ENCODE data around the gene NDFIP1. TPM values are rescaled to one million over a fixed set of nuclear protein-coding genes. Genes with fewer than 3 reads are reported as not detected.
A peak's percentile ranks its signal among the peaks of the same experiment; 100 is the strongest.

NDFIP1 gene
- total and polyA plus RNA-seq, 10 donors = 14.2 to 111 (median 72.6) TPM

GRCh38 chr5:142132916-142133315 lies 24.3 kb downstream of the NDFIP1 start:
- intact Hi-C loops (cut with DNase I; ENCODE audit: low total_unique reads) = no loop called here

GRCh38 chr5:142133330-142134206 lies 25.0 kb downstream of the NDFIP1 start:
- intact Hi-C loops (cut with DNase I; ENCODE audit: low total_unique reads) = no loop called here
- no peaks in the 10 kb centered on the region for H3K9me3 ChIP-seq
- peaks cover under 1 to 77% (median 26%) of the 10 kb centered on the region in 6 donors for H3K4me1 ChIP-seq
- TF ChIP-seq CTCF (IDR thresholded peaks at IDR 0.05 in 8 of 11, conservative IDR thresholded peaks at IDR 0.05 in 3 of 11) (no peak), POLR2A (IDR thresholded peaks at IDR 0.05) (no peak), POLR2AphosphoS5 (IDR thresholded peaks at IDR 0.05) (no peak)
- H3K27me3 ChIP-seq (replicated peaks in 1 of 7) = no peaks in the 10 kb centered on the region
- peak overlapping the region in 6 of 8 donors; percentile 9 to 59 (median 40) for H3K27ac ChIP-seq
- no peak for DNase-seq
- 64 to 92% (median 90%) methylated on average over 2 to 3 of the region's 3 CpGs for WGBS, 5 donors
- H3K36me3 ChIP-seq = peaks cover 0 to 71% (median 34%) of the 10 kb centered on the region in 6 donors
- no peak overlapping the region for H3K4me3 ChIP-seq

More at GRCh38 chr5:142132916-142133315, 24.3 kb downstream of the NDFIP1 start:
- 98 to 100% (median 98%) methylated on average over 3 of the region's 3 CpGs for WGBS, 5 donors
- peak overlapping the region in 3 of 8 donors; percentile 10 to 59 (median 59) for H3K27ac ChIP-seq
- TF ChIP-seq POLR2A (IDR thresholded peaks at IDR 0.05) (no peak), CTCF (IDR thresholded peaks at IDR 0.05 in 8 of 11, conservative IDR thresholded peaks at IDR 0.05 in 3 of 11) (no peak), POLR2AphosphoS5 (IDR thresholded peaks at IDR 0.05) (no peak)
- DNase-seq = no peak
- H3K36me3 ChIP-seq = peaks cover 0 to 64% (median 28%) of the 10 kb centered on the region in 6 donors
- H3K9me3 ChIP-seq = no peaks in the 10 kb centered on the region
- peaks cover 4 to 84% (median 32%) of the 10 kb centered on the region in 6 donors for H3K4me1 ChIP-seq
- no peak overlapping the region for H3K4me3 ChIP-seq
- H3K27me3 ChIP-seq (replicated peaks in 1 of 7) = no peaks in the 10 kb centered on the region

- peaks cover 0 to 80% (median 39%) of the 10 kb centered on the region in 6 donors for H3K36me3 ChIP-seq
- peaks cover 0 to 68% (median 22%) of the 10 kb centered on the region in 6 donors for H3K4me1 ChIP-seq
- no peaks in the 10 kb centered on the region for H3K27me3 ChIP-seq (replicated peaks in 1 of 7)
- H3K4me3 ChIP-seq = no peak overlapping the region
- intact Hi-C loops (cut with DNase I; ENCODE audit: low total_unique reads) = no loop called here
- H3K27ac ChIP-seq = peak overlapping the region in 5 of 8 donors; percentile 35 to 59 (median 40)
- WGBS, 5 donors = 46 to 56% (median 52%) methylated on average over 7 of the region's 7 CpGs
- H3K9me3 ChIP-seq = no peaks in the 10 kb centered on the region
- DNase-seq = no peak
- no peak for TF ChIP-seq POLR2A (IDR thresholded peaks at IDR 0.05)
Measured at GRCh38 chr5:142134331-142135010, 25.9 kb downstream of the NDFIP1 start.

GRCh38 chr5:142141463-142141862 lies 32.9 kb downstream of the NDFIP1 start:
- peaks cover 6 to 96% (median 60%) of the 10 kb centered on the region in 6 donors for H3K36me3 ChIP-seq
- no peaks in the 10 kb centered on the region for H3K27me3 ChIP-seq (replicated peaks in 1 of 7)
- no peak overlapping the region for H3K27ac ChIP-seq
- TF ChIP-seq POLR2AphosphoS5 (IDR thresholded peaks at IDR 0.05) (no peak), POLR2A (IDR thresholded peaks at IDR 0.05) (no peak), CTCF (IDR thresholded peaks at IDR 0.05 in 8 of 11, conservative IDR thresholded peaks at IDR 0.05 in 3 of 11) (no peak)
- no peak for DNase-seq
- no peaks in the 10 kb centered on the region for H3K9me3 ChIP-seq
- peaks cover 0 to 15% (median 0%) of the 10 kb centered on the region in 6 donors for H3K4me1 ChIP-seq
- intact Hi-C loops (cut with DNase I; ENCODE audit: low total_unique reads) = loop anchor here (5.0 to 10.0 kb wide), 2 partner anchors 139 to 447 kb away; no protein-coding TSS in a partner anchor
- no peak overlapping the region for H3K4me3 ChIP-seq

Data from spleen (tissue), 11 donors.